Stimulated activated CD4-positive, alpha-beta T cell treated with anti-CD3 and anti-CD28 coated beads, Interleukin-4, amount 100 ng/mL, for 1 hour (primary cell): ENCODE measurements around the gene GOLGA8M.
"Not testable (repeated sequence)": the region's sequence is repeated elsewhere in the genome, so short reads cannot be mapped to it uniquely, and the experiment has no call there.

Source experiments
- DNase-seq: peaks from one replicate; pipeline ENCODE4 v3.0.0-alpha.2; 2020

GOLGA8M gene

DNA sequence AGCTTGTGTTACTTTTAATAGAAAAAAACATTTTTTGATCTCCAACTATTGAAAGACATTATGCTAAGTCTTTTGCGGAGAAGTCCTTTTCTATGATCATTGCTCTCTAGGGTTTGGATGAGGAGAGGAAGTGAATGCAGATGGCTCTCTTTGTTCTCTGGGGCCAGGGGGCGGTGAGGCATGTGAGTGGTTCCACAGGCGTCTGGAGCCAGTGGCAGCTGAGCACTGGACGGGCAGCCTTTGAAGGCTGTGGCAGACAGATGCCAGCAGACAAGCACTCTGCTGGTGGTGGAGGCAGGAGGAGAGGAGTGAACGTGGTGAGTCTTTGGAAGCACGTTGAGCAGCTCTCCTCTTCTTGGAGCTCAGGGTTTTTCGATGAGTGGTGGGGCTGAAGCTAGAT lies 51.5 kb downstream of the GOLGA8M start:
- DNase-seq: not testable (repeated sequence)

DNA sequence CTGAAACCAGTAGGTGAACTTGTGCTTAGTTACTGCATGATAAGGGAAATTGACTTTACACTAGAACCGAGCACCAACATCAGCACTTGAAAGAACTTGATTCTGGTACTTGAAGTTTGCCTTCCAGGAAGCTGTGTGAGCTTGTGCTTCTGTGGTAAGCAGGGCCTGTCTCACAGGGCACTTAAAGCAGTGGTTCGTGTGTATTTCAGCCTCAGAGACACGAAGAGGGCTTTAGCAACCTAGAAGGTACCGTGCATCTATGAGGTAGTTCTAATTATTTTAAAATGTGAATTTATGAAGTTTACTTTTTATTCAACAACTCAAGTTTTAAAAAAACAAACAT lies 56.2 kb downstream of the GOLGA8M start:
- not testable (repeated sequence) for DNase-seq

DNA sequence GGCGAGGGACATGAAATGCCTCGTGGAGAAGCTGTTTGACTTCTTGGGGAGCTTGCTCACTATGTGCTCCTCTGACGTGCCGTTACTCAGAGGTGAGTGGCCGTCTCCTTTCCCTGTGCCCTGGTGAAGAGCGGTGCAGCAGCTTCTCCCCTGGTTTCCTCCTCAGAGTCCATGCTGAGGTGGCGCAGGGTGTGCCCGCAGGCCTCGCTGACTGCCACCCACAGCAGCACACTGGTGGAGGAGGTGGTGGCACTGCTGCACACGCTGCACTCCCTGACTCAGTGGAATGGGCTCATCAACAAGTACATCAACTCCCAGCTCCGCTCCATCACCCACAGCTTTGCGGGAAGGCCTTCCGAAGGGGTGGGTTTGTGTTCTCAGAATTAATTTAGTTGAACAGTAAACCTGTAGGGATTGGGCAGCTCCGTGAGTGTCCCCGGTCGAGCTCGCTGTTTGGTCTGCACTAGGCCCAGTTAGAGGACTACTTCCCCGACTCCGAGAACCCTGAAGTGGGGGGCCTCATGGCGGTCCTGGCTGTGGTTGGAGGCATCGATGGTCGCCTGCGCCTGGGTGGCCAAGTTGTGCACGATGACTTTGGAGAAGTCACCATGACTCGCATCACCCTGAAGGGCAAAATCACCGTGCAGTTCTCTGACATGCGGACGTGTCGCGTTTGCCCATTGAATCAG lies 56.7 kb downstream of the GOLGA8M start:
- DNase-seq: not testable (repeated sequence)

DNA sequence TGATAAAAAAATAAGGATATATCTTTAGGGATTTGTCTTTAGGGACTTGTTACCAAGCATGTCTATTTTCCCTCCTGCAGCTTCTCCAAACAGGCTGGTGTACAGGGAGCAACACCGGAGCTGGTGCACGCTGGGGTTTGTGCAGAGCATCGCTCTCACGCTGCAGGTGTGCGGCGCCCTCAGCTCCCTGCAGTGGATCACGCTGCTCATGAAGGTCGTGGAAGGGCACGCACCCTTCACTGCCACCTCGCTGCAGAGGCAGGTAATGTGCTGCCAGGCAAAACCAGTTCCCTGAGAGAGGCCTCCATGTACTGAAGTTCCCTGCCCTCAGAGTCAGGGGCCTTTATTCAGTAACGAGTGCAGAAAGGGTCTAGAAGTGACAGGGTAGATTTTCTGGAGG lies 58.0 kb downstream of the GOLGA8M start:
- DNase-seq: not testable (repeated sequence)

DNA sequence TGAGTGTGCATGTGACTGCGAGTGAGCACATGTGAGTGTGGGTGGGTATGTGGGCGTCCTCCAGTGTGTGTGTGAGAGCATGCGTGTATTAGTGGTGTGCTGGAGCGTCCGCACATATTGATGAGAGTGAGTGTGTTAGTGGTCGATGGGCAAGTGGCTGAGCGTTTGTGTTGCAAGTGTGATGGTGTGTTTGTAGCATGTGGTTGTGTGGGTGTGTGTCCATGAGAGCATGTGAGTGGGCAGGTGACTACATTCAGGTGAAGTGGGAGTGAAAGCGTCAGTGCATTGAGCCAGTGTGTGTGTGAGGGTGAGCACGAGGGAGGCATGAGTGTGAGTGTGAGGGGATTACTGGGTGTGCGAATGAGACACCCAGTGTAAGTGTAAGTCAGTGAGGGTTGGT lies 59.7 kb downstream of the GOLGA8M start:
- not testable (repeated sequence) for DNase-seq
